NCI-H748 treated with DMSO at 0.1 percent for 48 hours (cell line): ENCODE measurements around the gene BDKRB1.
"Not testable (repeated sequence)": the region's sequence is repeated elsewhere in the genome, so short reads cannot be mapped to it uniquely, and the experiment has no call there.

Experiments used
- DNase-seq: peaks from one replicate; lab custom pipeline; 2025; lab: John Stamatoyannopoulos, UW

The BDKRB1 gene

GRCh38 chr14:96233661-96234060 lies 22.3 kb upstream of the BDKRB1 start:
- DNase-seq: no peak

GRCh38 chr14:96235426-96235825 lies 20.6 kb upstream of the BDKRB1 start:
- no peak for DNase-seq

GRCh38 chr14:96237641-96238040 lies 18.4 kb upstream of the BDKRB1 start:
- no peak for DNase-seq

GRCh38 chr14:96238676-96239265 lies 17.2 kb upstream of the BDKRB1 start:
- DNase-seq: no peak

- DNase-seq: no peak
Observed at GRCh38 chr14:96239711-96240141, 16.3 kb upstream of the BDKRB1 start.

GRCh38 chr14:96240641-96241040 lies 15.4 kb upstream of the BDKRB1 start:
- DNase-seq: no peak

- DNase-seq: no peak
Observed at GRCh38 chr14:96242126-96242525, 13.9 kb upstream of the BDKRB1 start.

- no peak for DNase-seq
Observed at GRCh38 chr14:96243785-96244184, 12.2 kb upstream of the BDKRB1 start.

- DNase-seq: not testable (repeated sequence)
Observed at GRCh38 chr14:96245074-96245473, 10.9 kb upstream of the BDKRB1 start.

GRCh38 chr14:96245710-96246538 lies 10.1 kb upstream of the BDKRB1 start:
- no peak for DNase-seq

- DNase-seq: no peak
Observed at GRCh38 chr14:96246539-96246847, 9.5 kb upstream of the BDKRB1 start.

GRCh38 chr14:96247031-96247430 lies 9.0 kb upstream of the BDKRB1 start:
- DNase-seq: no peak

- DNase-seq: no peak
Observed at GRCh38 chr14:96249029-96249428, 7.0 kb upstream of the BDKRB1 start.

GRCh38 chr14:96250485-96250884 lies 5.5 kb upstream of the BDKRB1 start:
- DNase-seq: no peak

- DNase-seq: no peak
Observed at GRCh38 chr14:96251656-96252155, 4.3 kb upstream of the BDKRB1 start.

GRCh38 chr14:96252323-96252998 lies 3.5 kb upstream of the BDKRB1 start:
- DNase-seq: no peak

- DNase-seq: no peak
Observed at GRCh38 chr14:96252999-96253539, 2.9 kb upstream of the BDKRB1 start.

- no peak for DNase-seq
Observed at GRCh38 chr14:96254687-96255086, 1.3 kb upstream of the BDKRB1 start.

GRCh38 chr14:96256407-96256806 lies 397 bp downstream of the BDKRB1 start:
- no peak for DNase-seq

- no peak for DNase-seq
Observed at GRCh38 chr14:96257056-96257455, 1.0 kb downstream of the BDKRB1 start.

GRCh38 chr14:96257900-96258299 lies 1.9 kb downstream of the BDKRB1 start:
- DNase-seq: no peak

GRCh38 chr14:96260341-96260821 lies 4.4 kb downstream of the BDKRB1 start:
- DNase-seq: no peak

GRCh38 chr14:96261053-96261452 lies 5.0 kb downstream of the BDKRB1 start:
- DNase-seq: peak; percentile 39
